Superior temporal gyrus (tissue), 1 donor: ENCODE measurements around the gene RIC8A.
"Not testable (repeated sequence)": the region's sequence is repeated elsewhere in the genome, so short reads cannot be mapped to it uniquely, and the experiment has no call there.

ENCODE experiments used
- DNase-seq: peaks from one replicate; pipeline ENCODE4 v3.0.0-alpha.2; 2016; ENCODE audit errors: extremely low spot score

The RIC8A gene

DNA sequence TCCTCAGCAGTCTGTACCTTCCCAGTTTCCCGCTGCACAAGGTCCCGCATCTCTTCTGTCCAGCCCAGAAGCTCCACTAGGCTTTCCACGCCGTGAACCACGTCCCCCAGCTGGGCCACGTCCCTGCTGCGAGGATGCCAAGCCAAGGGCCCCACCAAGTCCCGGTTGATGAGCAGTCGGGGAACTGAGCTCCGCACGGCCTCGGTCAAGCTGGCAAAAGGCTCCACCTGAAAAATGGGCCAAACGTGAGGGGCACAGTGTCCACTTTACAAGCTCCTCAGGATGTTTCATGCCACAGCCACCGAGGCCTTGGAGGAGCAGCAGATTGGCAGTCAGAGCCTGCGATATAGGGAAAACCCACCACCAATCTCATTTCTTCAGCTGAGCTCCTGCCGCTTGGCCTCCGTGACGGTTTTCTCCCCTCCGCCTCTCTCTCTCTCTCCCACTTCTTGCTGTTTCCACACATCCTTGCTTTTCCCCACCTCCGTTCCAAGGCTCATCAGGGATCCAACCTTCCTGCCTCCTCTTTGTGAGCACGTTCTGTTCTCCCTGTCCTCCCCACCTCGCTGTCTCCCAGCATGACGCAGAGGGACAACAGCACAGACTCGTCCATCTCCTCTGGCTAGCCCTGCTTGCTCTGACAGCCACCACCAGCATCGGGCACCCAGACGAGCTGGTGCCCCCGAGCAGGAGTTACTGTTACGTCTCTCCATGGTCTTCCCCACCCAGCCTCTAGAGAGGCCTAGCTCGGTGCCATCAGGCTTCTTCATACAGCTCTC is 11.5 kb downstream of the RIC8A start:
- DNase-seq = no peak

DNA sequence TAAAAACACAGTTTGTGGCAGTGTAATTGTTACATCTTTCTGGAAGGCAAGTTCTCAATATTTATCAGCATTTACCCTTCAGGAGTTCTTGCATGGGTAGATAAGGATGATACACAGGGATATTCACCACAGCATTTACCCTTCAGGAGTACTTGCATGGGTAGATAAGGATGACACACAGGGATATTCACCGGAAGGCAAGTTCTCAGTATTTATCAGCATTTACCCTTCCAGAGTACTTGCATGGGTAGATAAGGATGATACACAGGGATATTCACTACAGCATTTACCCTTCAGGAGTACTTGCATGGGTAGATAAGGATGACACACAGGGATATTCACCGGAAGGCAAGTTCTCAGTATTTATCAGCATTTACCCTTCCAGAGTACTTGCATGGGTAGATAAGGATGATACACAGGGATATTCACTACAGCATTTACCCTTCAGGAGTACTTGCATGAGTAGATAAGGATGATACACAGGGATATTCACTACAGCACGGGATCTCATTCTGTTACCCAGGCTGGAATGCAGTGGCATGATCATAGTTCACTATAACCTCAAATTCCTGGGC is 13.2 kb downstream of the RIC8A start:
- DNase-seq = not testable (repeated sequence)

DNA sequence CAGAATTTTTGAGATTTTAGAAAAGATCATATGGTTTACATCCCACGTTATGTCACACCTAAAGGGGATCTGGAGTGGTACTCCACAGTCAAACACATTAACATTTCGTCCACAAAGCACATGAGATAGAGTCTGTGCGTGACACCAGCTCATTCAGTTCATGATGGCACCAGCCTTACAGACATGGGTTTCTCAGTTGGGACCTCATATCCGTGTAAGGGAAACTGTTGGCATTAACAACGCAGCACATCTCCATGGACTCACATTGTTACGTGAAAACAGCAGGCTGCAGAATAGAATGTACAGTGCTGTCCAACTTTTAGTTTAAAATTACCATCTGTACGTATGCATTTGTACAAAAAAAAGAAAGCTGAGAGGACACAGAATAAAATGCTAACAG is 14.0 kb downstream of the RIC8A start:
- DNase-seq = peak; percentile 51

DNA sequence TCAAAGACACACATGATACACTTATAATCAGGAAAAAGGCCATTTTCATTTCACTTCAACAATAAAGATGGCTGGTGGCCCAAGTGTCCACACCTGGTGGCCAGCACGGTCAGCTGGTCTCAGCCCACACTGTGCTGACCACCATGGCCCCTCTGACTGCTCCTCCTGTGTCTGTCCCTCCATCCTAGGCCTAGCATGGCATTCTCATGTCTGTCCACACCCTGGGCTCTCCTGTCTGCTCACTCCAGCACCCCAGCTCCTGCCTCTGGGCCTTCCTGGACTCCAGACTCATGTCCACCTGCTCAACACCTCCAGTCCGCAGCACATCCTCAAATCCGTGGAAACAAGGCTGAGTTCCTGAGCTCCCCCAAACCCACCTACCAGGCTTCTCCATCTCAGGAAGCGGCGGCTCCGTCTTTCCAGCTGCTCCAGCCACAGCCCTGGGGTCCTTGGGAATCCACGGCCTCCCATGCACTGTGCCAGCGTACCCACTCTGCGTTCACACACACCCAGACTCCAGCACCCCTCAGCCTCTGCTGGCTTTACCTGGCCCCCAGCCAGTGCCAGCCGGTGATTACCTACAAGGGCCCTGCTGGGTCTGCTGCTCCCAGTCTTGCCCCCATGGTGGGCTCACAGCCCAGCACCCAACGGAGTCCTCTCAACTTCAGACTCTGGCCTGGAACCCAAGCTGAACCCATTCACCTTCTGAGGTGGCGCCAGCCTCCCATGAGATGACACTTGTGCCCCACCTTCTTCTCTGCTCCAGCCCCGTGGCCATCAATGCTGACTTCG is 14.7 kb downstream of the RIC8A start:
- DNase-seq = no peak

DNA sequence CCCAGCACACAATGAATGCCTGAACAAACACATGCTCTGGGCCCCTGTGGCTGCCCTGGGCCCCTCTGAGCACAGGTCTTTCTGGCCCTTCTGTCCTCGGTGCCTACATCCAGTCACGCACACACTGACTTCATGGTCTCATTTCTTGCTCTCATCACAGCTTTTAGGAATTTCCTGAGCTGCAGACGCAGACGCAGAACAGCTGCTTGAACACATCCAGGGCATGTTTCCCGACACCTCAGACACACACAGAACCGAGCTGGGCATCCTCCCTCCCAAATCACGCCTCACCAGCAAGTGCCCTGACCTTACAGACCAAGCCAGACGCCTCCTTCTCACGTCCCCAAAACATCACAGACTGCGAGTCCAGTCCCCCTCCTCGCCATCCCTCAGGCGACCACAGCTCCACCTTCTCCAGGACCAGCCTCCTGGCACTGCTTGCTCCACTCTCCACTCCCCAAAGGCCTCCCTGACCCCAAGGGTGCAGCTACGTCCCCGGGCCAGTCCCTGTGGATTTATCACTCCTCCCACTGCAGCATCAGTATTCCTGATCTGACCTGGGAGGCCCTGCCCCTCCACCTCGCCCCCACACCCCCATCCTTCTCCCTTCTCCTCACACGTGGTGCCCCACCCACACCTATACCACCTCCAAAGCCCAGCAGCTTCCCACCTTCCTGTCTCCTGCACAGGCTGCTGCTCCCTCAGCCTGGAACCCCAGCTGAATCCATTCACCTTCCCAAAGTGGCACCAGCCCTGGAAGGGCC is 15.7 kb downstream of the RIC8A start:
- no peak for DNase-seq

DNA sequence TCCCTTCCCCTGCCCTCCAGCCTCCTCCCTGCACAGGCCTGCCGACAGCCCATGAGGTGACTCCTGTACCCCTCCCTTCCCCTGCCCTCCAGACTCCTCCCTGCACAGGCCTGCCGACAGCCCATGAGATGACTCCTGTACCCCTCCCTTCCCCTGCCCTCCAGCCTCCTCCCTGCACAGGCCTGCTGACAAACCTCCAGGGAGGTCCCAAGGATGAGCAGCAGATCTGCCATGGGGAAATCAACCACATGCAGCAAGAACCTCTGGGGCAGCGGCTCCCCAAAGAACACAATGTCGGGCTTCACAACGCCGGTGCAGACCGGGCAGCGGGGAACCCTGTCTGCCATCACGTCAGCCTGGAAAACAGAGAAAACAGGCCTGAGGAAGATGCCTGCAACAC is 16.4 kb downstream of the RIC8A start:
- no peak for DNase-seq

DNA sequence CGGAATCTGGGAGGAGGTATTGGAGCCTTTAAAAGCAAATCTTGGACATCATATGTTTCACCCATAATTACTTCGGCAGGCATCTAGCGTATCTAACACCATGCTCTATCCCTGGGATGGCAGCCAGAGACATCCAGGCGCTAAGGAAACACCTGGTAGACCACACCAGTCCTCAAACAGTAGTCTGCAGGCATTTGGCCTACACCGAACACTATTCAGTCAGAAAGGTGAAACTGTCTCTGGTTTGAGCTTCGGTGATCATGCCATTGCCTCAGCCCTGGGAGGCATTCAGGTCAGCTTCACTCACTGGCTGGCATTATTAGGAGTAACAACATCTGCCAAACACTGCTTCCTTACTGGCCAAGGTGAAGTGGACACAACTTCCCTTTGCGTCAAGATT is 16.9 kb downstream of the RIC8A start:
- DNase-seq = no peak

DNA sequence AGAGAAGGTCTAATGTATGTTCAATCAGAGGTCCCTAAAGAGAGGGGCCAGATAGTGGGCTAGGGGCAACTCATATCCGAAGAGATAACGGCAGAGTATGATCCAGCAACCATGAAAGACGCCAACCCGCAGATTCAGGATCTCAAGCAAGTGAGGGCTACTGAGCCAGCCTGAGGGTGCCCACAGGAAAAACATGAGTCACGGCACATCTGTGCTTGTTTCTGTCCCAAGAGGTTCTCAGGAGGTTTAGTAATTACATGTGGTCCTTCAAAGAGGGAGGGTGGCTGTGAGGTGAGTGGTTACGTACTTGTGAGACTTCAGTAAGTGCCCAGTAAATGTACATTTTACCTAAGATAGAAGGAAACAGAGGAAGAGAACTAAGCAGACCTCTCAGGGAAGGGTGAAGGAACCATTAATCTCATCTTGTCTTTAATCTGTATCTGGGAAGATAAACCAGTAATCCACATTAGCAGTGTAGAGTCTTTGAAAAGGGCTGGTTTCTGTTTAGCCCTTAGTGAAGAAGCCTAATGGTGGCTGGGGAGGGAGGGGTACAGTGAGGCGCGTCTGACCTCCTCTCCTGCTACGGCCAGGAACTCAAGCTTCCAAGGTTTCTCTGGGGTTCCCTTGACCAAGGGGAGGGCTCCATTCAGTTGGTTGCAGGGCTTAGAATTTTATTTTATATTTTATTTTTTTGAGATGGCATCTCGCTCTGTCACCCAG is 18.4 kb downstream of the RIC8A start:
- no peak for DNase-seq

DNA sequence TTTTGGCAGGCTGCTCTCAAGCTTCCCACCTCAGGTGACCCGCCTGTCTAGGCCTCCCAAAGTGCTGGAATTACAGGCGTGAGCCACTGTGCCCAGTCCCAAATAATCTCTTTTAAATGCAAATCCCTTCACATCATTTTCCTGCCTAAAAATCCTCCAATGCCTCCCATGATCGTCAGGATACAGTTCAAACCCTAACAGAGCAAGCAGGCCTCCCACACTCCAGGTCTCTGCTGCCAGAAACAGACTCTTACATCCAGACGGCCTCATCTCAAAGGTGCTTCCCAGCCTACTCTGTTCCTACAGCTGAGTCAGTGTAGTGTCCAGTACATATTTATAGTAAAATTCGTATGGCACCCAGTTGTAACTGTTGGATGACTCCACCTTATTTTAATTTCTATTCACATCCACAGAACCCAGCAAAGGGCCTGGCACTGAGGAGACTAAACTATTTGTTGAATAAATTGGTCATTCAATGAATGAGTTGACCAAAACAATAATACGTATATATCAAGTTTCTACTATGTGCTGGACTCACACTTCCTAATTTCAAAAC is 20.4 kb downstream of the RIC8A start:
- no peak for DNase-seq

DNA sequence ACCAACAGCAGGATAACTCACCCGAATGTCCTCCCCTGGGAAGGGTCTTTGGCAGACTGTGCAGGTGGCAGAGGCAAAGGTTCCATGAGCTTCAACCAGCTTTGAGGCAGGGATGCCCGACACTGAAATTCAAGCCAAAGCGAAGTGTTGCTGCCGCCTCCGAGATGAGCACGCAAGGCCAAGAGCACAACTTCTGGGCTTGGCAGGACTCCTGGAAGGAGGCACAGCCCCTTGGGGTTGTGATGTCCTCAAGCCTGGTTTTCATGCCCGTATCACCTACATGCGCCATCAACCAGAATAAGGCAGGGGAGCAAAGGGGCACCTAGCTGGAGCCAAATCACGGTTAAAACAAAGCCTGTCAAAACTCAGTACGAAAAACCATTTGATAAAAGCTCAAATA is 22.9 kb downstream of the RIC8A start:
- no peak for DNase-seq

DNA sequence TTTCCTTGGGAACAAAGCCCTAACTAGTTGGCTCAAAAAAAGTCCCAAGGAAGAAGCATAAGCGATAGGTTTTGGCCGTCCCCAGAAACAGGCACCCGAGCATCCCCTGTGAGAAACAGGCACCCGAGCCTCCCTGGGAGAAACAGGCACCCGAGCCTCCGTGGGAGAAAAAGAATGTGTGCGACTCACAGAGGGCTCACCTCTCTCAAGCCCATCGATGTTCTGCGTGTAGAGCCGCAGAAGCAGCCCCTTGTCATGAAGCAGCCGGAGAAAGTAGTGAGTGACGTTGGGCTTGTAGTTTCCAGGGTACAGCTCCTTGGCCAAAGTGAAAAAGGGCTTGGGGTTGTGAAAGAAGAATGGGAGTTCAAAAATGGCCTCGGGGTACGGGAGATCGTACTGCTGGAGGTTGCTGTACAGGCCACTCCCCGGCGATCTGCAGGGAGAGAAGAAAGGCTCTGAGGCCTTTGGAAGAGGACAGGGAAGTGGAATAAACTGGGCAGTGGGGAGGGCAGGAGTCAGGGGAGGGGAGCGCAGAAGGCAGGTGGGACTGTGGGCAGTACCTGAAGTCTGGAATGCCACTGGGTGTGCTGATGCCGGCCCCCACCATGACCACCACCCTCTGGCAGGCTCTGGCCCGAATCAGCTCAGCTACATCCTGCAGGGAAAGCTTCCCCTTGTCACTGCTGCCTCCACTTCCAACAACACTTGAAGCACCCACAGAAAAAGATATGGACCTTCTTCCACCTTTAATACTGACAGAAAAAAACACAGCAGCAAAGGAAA is 25.5 kb downstream of the RIC8A start:
- DNase-seq = no peak

DNA sequence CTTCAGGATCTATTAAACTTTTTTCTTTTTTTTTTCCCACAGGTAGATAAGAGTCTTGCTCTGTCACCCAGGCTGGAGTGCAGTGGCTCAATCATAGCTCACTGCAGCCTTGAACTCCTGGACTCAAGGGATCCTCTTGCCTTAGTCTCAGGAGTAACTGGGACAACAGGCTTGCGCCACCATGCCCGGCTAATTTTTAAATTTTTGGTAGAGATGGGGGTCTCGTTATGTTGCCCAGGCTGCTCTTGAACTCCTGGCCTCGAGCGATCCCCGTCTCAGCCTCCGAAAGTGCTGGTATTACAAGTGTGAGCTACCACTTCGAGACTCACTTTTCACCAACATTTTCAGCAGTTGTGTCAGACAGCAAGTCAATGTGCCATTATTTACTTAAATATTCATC is 27.7 kb downstream of the RIC8A start:
- no peak for DNase-seq

DNA sequence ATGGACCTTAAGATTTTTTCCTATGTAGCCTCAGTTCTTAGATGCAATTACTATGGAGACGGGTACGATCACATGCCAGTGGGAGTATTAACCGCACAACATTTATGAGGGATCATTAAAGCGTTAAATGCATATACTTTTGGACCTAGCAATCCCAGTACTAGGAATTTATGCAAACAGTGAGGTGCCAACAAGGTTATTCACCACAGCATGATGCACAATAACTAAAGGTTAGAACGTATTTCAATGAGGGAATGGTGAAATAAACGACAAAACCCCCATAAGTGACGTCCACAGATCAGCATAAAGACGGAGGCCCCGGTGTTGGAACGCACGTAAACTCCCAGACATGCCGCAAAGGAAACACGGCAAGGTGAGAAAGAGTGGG is 28.1 kb downstream of the RIC8A start:
- peak; percentile 31 for DNase-seq

DNA sequence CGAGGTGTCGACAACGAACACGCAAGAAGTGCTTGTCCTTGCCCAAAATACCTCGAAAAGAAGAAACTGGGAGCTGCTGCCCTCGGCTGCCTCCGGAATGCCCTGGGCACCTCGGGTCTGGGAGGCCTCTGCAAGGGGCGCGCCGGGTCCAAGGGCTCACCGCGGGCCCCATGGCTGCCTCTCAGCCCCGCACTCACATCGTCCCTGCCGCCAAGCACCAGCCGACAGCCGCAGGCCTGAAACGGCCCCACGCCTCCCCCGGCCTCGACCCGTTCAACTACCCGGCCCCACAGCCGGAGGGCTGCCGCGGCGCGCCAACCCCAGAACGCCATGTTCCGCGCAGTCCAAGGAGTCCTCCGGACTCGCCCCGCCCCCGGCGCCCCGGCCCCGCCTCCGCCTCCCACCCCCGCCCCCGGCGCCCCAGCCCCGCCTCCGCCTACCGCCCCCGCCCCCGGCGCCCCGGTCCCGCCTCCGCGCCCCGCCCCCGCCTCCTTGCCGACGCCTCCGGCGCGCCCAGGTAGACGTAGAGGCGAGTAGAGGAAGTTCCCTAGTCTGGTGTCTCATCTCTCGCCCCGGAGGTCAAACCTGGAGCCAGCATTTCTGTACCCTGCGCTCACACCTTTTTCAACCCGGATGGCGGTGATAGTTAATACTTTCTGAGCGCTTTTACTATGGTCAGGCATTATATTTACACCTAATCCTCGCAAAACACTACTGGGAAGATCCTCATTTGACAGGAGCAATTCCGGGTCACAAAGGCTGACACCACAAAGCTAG is 28.7 kb downstream of the RIC8A start, which contains the start of gene SIRT3:
Gene SIRT3, minus strand, starts transcription at position 346 of the 777 bp plus-strand sequence. Its CDS starts 14 bp downstream, at position 332.
- peak; percentile 45 for DNase-seq

DNA sequence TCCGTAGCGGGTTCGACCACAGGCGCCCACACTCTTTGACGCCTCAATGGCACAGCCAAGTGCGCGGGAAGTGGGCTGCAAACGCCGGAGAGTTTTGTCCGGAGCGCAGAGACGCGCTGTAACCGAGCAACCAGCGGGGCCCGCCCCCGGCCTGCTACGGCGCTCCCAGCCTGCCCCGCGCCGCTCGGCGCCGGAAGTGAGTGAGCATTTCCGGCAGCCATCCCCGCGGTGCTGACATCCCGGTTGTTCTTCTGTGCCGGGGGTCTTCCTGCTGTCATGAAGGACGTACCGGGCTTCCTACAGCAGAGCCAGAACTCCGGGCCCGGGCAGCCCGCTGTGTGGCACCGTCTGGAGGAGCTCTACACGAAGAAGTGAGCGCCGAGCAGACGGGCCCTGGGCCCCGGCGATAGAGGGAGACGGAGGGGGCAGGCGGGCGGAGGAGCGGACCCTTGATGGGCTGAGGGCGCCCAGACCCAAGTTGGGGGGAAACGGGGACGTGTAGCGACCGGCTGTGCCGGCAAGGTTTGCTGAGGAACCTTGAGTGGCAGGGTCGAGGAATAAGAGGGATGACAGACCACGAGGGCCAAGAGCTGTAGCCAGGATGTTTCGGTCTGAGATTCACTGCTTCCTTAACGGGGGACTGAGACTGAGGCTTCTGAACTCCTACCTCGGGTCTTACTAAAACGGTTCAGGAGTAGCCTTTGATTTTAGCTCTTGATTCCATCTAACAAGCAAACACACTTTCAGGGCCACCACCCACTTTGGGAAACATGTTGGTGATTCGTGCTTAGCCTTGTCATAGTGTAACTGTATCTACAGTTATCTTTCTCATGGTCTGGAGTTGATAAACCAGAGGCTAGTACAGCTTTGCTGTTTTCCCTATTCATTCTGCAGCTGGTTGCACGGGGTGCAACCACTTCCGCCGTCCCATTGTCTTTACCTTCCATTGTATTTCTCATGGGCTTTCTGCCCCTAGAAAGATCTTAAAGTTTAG is 29.6 kb downstream of the RIC8A start, which contains the start of gene PSMD13:
Gene PSMD13, plus strand, starts transcription at position 203 of the 994 bp plus-strand sequence. Its CDS starts 74 bp downstream, at position 277.
- peak; percentile 86 for DNase-seq

DNA sequence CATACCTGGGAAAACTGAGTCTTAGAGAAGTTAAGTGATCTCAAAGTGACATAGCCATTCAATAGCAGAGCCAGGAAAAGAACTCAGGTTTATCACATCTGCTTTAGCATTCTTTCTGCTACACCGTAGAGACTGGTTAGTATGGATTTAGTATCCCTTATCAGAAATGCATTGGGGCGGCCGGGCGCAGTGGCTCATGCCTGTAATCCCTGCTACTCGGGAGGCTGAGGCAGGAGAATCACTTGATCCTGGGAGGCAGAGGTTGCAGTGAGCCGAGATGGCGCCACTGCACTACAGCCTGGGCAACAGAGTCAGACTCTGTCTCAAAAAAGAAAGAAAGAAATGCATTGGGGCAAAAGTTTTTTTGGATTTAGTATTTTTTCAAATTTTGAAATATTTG is 30.8 kb downstream of the RIC8A start:
- not testable (repeated sequence) for DNase-seq

DNA sequence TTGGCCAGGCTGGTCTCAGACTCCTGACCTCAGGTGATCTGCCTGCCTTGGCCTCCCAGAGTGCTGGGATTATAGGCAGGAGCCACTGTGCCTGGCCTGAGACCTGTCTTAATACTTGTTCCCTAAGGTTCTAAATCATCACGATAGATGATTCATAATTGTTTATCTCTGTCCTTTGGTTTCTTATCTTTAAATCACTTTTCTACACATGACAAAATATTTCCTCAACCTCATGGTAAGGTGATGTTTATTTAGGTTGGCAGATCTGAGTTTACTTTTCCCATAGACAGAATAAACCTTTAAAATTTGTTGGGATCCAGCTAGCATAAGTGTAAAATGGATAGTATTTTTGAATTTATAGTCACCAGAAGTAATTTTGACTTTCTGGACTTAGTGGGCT is 32.8 kb downstream of the RIC8A start:
- no peak for DNase-seq

DNA sequence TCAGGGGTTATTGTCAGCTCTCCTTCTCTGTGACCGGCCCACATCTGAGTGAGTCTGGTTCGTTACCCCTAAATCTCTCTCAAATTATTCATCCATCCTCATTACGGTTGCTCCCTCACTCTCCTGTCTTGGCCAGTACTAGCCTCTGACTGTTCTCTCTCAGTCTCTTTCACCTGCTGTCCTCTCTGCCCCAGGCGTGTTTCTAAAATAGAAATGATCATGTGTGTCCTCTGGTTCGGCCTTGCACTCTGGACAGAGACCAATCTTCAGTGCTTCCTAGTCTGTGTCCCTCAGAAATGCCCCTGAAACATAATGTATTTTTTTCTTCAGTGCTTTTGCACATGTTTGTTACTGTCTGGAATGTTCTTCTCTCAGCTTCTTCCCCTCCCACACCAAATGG is 34.1 kb downstream of the RIC8A start:
- DNase-seq = no peak
